GM12878 (cell line): ENCODE data around the gene RANGRF. TPM values are rescaled to one million over a fixed set of nuclear protein-coding genes. Genes with fewer than 3 reads are reported as not detected.

Experiments
- BRCA1 ChIP-seq: IDR thresholded peaks from 2 replicates; pipeline ENCODE4 v1.6.1; 2011; ENCODE audit warnings: low read depth, low read length, improper control_type of control experiment
- CREB1 ChIP-seq: IDR thresholded peaks from 2 replicates; pipeline ENCODE4 v1.6.1; 2012; ENCODE audit warnings: low read depth, mild to moderate bottlenecking, inconsistent platforms
- CREM ChIP-seq: IDR thresholded peaks from 2 replicates; pipeline ENCODE4 v1.6.1; 2014; ENCODE audit warnings: antibody characterized with exemption, low read depth
- NFXL1 ChIP-seq: fragments of 450-650 bp; IDR thresholded peaks from 2 replicates; pipeline ENCODE4 v1.6.1; 2017; ENCODE audit warnings: antibody characterized with exemption, mild to moderate bottlenecking, borderline replicate concordance
- NFYB ChIP-seq: IDR thresholded peaks from 2 replicates; pipeline ENCODE4 v1.6.1; 2011; ENCODE audit warnings: low read depth, mild to moderate bottlenecking, low read length, improper control_type of control experiment, moderate library complexity; ENCODE audit not compliant: insufficient read depth
- PML ChIP-seq: IDR thresholded peaks from 2 replicates; pipeline ENCODE4 v1.6.1; 2012; ENCODE audit warnings: low read length, inconsistent platforms
- RFX5 ChIP-seq: IDR thresholded peaks from 2 replicates; pipeline ENCODE4 v1.6.1; 2011; ENCODE audit warnings: low read depth, low read length, improper control_type of control experiment
- TBL1XR1 ChIP-seq: IDR thresholded peaks from 2 replicates; pipeline ENCODE4 v1.6.1; 2012; ENCODE audit warnings: low read depth, low read length, improper control_type of control experiment
- polyA plus RNA-seq, 11 experiments: library from polyadenylated mRNA; depleted of rRNA in 4 of 11; unstranded in 6 of 11; stranded (reverse) in 5 of 11; fragments of >200 nt; fragmentation: Nextera tagmentation in 4 of 11; fragmentation: Illumina TruSeq in 1 of 11; extraction: Ambion mirVana in 4 of 11; extraction: Trizol in 1 of 11; gene quantifications; 1 replicate in 1 of 11; 2 replicates in 10 of 11; pipeline versions ENCODE4 v1.2.1 to v1.2.3, GENCODE V29; 2011 to 2016; ENCODE audit warnings: inconsistent platforms in 2 of 11, missing spikeins in 2 of 11, low read depth in 1 of 11
- total RNA-seq, 4 experiments: library from RNA; depleted of rRNA in 3 of 4; stranded (reverse); fragments of >200 nt in 3 of 4; fragmentation: Illumina TruSeq in 1 of 4; extraction: Trizol in 1 of 4; gene quantifications; 2 replicates each; pipeline versions ENCODE4 v1.2.1 to v1.2.3, GENCODE V29; 2013 to 2021
- TF ChIP-seq, protein P1 (sequence below): fragments of 450-650 bp; IDR thresholded peaks from 2 replicates; pipeline ENCODE4 v1.6.1; 2017; ENCODE audit warnings: mild to moderate bottlenecking, low read depth, inconsistent platforms; ENCODE audit not compliant: poor library complexity, severe bottlenecking
- TF ChIP-seq, protein P2 (sequence below): IDR thresholded peaks from 2 replicates; pipeline ENCODE4 v1.6.1; 2011; ENCODE audit warnings: mild to moderate bottlenecking, low read depth, low read length, moderate library complexity; ENCODE audit not compliant: insufficient replicate concordance

RANGRF gene
- total and polyA plus RNA-seq, 10 of the 15 experiments (the other 5 are each of a cell fraction or from before 2014, with no cell fraction given), result 30.1 to 181 (median 61.4) TPM

DNA sequence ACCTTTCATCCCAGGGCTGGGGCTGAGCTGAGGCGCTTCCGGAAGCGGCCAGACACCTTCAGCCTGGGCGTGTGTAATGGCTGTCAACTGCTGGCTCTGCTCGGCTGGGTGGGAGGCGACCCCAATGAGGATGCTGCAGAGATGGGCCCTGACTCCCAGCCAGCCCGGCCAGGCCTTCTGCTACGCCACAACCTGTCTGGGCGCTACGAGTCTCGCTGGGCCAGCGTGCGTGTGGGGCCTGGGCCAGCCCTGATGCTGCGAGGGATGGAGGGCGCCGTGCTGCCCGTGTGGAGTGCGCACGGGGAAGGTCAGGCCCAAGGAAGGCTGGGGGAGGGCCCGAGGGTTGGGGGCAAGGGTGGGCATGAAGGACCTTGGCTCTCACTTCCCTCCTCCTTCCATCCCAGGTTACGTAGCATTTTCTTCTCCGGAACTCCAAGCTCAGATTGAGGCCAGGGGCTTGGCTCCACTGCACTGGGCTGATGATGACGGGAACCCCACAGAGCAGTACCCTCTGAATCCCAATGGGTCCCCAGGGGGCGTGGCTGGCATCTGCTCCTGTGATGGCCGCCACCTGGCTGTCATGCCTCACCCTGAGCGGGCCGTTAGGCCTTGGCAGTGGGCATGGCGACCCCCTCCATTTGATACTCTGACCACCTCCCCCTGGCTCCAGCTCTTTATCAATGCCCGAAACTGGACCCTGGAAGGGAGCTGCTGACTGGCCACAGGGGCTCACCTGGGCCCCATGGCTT lies 19.7 kb upstream of the RANGRF start (continued):
- TF ChIP-seq, protein P1, sequence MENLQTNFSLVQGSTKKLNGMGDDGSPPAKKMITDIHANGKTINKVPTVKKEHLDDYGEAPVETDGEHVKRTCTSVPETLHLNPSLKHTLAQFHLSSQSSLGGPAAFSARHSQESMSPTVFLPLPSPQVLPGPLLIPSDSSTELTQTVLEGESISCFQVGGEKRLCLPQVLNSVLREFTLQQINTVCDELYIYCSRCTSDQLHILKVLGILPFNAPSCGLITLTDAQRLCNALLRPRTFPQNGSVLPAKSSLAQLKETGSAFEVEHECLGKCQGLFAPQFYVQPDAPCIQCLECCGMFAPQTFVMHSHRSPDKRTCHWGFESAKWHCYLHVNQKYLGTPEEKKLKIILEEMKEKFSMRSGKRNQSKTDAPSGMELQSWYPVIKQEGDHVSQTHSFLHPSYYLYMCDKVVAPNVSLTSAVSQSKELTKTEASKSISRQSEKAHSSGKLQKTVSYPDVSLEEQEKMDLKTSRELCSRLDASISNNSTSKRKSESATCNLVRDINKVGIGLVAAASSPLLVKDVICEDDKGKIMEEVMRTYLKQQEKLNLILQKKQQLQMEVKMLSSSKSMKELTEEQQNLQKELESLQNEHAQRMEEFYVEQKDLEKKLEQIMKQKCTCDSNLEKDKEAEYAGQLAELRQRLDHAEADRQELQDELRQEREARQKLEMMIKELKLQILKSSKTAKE, result no peak
- TF ChIP-seq CREB1, result no peak
- TF ChIP-seq TBL1XR1, result no peak
- no peak for TF ChIP-seq NFYB
- no peak for TF ChIP-seq BRCA1
- TF ChIP-seq, protein P2, sequence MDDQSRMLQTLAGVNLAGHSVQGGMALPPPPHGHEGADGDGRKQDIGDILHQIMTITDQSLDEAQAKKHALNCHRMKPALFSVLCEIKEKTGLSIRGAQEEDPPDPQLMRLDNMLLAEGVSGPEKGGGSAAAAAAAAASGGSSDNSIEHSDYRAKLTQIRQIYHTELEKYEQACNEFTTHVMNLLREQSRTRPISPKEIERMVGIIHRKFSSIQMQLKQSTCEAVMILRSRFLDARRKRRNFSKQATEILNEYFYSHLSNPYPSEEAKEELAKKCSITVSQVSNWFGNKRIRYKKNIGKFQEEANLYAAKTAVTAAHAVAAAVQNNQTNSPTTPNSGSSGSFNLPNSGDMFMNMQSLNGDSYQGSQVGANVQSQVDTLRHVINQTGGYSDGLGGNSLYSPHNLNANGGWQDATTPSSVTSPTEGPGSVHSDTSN, result no peak
- TF ChIP-seq PML, result no peak
- TF ChIP-seq CREM, result no peak
- no peak for TF ChIP-seq RFX5
- no peak for TF ChIP-seq NFXL1
- TF ChIP-seq, all 136 proteins: peak for 0
